ENCODE measurements around the gene DHX29.
A peak's percentile ranks its signal among the peaks of the same experiment; 100 is the strongest.

DHX29 gene

GRCh38 chr5:55231029-55231918 lies 76.2 kb downstream of the DHX29 start:
- no peak for DNase-seq

GRCh38 chr5:55230086-55230629 lies 77.3 kb downstream of the DHX29 start:
- no peak for DNase-seq

GRCh38 chr5:55227664-55228430 lies 79.6 kb downstream of the DHX29 start:
- no peak for DNase-seq

- peak; percentile 49 for DNase-seq
These were observed 80.4 kb downstream of the DHX29 start, which contains the start of gene MCIDAS for GRCh38 chr5:55226934-55227663. Gene MCIDAS (minus strand): TSS chr5:55227315. CDS start chr5:55227138, 177 bp downstream.

GRCh38 chr5:55226027-55226933 lies 81.2 kb downstream of the DHX29 start:
- peak; percentile 70 for DNase-seq

GRCh38 chr5:55225346-55225745 lies 82.1 kb downstream of the DHX29 start:
- DNase-seq = no peak

GRCh38 chr5:55223812-55224240 lies 83.7 kb downstream of the DHX29 start:
- no peak for DNase-seq

- no peak for DNase-seq
These were observed 84.3 kb downstream of the DHX29 start for GRCh38 chr5:55222985-55223811.

- no peak for DNase-seq
These were observed 85.2 kb downstream of the DHX29 start for GRCh38 chr5:55222092-55222984.

GRCh38 chr5:55220433-55221185 lies 86.9 kb downstream of the DHX29 start:
- no peak for DNase-seq

GRCh38 chr5:55219770-55220169 lies 87.7 kb downstream of the DHX29 start:
- DNase-seq = no peak

- DNase-seq = peak; percentile 76
These were observed 88.5 kb downstream of the DHX29 start for GRCh38 chr5:55218967-55219366.

- DNase-seq = no peak
These were observed 96.2 kb downstream of the DHX29 start for GRCh38 chr5:55211184-55211874.
